Loucy (cell line): Measurements from ENCODE around the gene CSTF3.

Experiments used
- H2AFZ ChIP-seq: fragments of 200-600 bp; sonication (generic); 2 replicates; pipeline ENCODE4 v1.6.0; 2016; ENCODE audit warnings: antibody characterized with exemption, mild to moderate bottlenecking, low read length, moderate library complexity
- H3F3A ChIP-seq: fragments of 200-600 bp; 2 replicates; pipeline ENCODE4 v1.6.0; 2016; ENCODE audit warnings: antibody characterized with exemption, low read depth, mild to moderate bottlenecking
- H3K27me3 ChIP-seq: fragments of 200-600 bp; sonication (generic); 2 replicates; pipeline ENCODE4 v1.6.1; 2014; ENCODE audit warnings: low read length, mild to moderate bottlenecking; ENCODE audit not compliant: insufficient read depth, poor library complexity, severe bottlenecking
- H3K36me3 ChIP-seq: fragments of 200-600 bp; sonication (generic); 2 replicates; pipeline ENCODE4 v1.6.1; 2016; ENCODE audit warnings: low read length; ENCODE audit not compliant: insufficient read depth
- H3K4me1 ChIP-seq: fragments of 200-600 bp; sonication (generic); 2 replicates; pipeline ENCODE4 v1.5.1; 2014; ENCODE audit warnings: low read length, mild to moderate bottlenecking; ENCODE audit not compliant: insufficient read depth, poor library complexity, severe bottlenecking
- H3K4me2 ChIP-seq: fragments of 200-600 bp; sonication (generic); 2 replicates; pipeline ENCODE4 v1.6.0; 2014; ENCODE audit warnings: antibody characterized with exemption, low read length, low read depth, mild to moderate bottlenecking; ENCODE audit not compliant: poor library complexity, severe bottlenecking
- H3K4me3 ChIP-seq: fragments of 200-600 bp; sonication (generic); 2 replicates; pipeline ENCODE4 v1.5.1; 2014; ENCODE audit warnings: low read length, mild to moderate bottlenecking, mixed read lengths; ENCODE audit not compliant: poor library complexity, severe bottlenecking
- H3K79me2 ChIP-seq: fragments of 200-600 bp; sonication (generic); 2 replicates; pipeline ENCODE4 v1.6.1; 2014; ENCODE audit warnings: low read length; ENCODE audit not compliant: insufficient read depth
- H3K9ac ChIP-seq: fragments of 200-600 bp; sonication (generic); 2 replicates; pipeline ENCODE4 v1.6.0; 2014; ENCODE audit warnings: mild to moderate bottlenecking, low read depth, low read length, moderate library complexity; ENCODE audit not compliant: poor library complexity, severe bottlenecking
- H3K9me2 ChIP-seq: fragments of 200-600 bp; sonication (generic); replicated peaks from 2 replicates; pipeline ENCODE4 v1.6.1; 2016; ENCODE audit warnings: low read depth, low read length, mixed read lengths
- H3K9me3 ChIP-seq: fragments of 200-600 bp; sonication (generic); 2 replicates; pipeline ENCODE4 v1.6.1; 2014; ENCODE audit warnings: mild to moderate bottlenecking, antibody characterized with exemption, low read length, low read depth; ENCODE audit not compliant: insufficient read depth
- H4K20me1 ChIP-seq: fragments of 200-600 bp; sonication (generic); 2 replicates; pipeline ENCODE4 v1.6.0; 2014; ENCODE audit warnings: antibody characterized with exemption, low read length, mild to moderate bottlenecking; ENCODE audit not compliant: insufficient read depth, poor library complexity, severe bottlenecking
- CTCF ChIP-seq: fragments of 200-600 bp; sonication (generic); conservative IDR thresholded peaks from 2 replicates; pipeline ENCODE4 v1.5.1; 2014; ENCODE audit warnings: mild to moderate bottlenecking, antibody characterized with exemption, low read length
- EZH2phosphoT487 ChIP-seq: fragments of 200-600 bp; IDR thresholded peaks from 2 replicates; pipeline ENCODE4 v1.6.1; 2018; ENCODE audit warnings: antibody characterized with exemption, mild to moderate bottlenecking, moderate library complexity, borderline replicate concordance

The CSTF3 gene

GRCh38 chr11:33094157-33094556 lies 67.1 kb downstream of the CSTF3 start:
- H3K9me2 ChIP-seq: no peaks in the 10 kb centered on the region
- no peak overlapping the region for H2AFZ ChIP-seq
- no peaks in the 10 kb centered on the region for H3K79me2 ChIP-seq
- H3K4me2 ChIP-seq: no peak overlapping the region
- H3F3A ChIP-seq: no peaks in the 10 kb centered on the region
- no peaks in the 10 kb centered on the region for H3K27me3 ChIP-seq
- no peaks in the 10 kb centered on the region for H3K4me1 ChIP-seq
- H3K9ac ChIP-seq: no peak overlapping the region
- peaks cover 14% of the 10 kb centered on the region; the same call in 1 of the 2 replicates for H3K36me3 ChIP-seq
- no peaks in the 10 kb centered on the region for H3K9me3 ChIP-seq
- H4K20me1 ChIP-seq: no peaks in the 10 kb centered on the region
- no peak for TF ChIP-seq EZH2phosphoT487
- TF ChIP-seq CTCF: no peak
- H3K4me3 ChIP-seq: no peak overlapping the region

GRCh38 chr11:33089776-33090175 lies 71.5 kb downstream of the CSTF3 start:
- Histone ChIP-seq H2AFZ (no peak overlapping the region), H3K9ac (no peak overlapping the region), H3K4me3 (no peak overlapping the region), H3K4me2 (no peak overlapping the region), H3K79me2 (no peaks in the 10 kb centered on the region), H3K9me2 (no peaks in the 10 kb centered on the region), H3K9me3 (no peaks in the 10 kb centered on the region), H4K20me1 (no peaks in the 10 kb centered on the region), H3F3A (no peaks in the 10 kb centered on the region), H3K27me3 (no peaks in the 10 kb centered on the region), H3K4me1 (no peaks in the 10 kb centered on the region), H3K36me3 (peaks cover 6% of the 10 kb centered on the region; the same call in 1 of the 2 replicates)
- TF ChIP-seq CTCF: no peak
- no peak for TF ChIP-seq EZH2phosphoT487

- Histone ChIP-seq H4K20me1 (no peaks in the 10 kb centered on the region), H3K4me1 (no peaks in the 10 kb centered on the region), H3F3A (no peaks in the 10 kb centered on the region), H3K36me3 (peaks cover 16% of the 10 kb centered on the region; the same call in 1 of the 2 replicates), H2AFZ (no peak overlapping the region), H3K4me2 (no peak overlapping the region), H3K4me3 (no peak overlapping the region), H3K79me2 (no peaks in the 10 kb centered on the region), H3K9me2 (no peaks in the 10 kb centered on the region), H3K27me3 (no peaks in the 10 kb centered on the region), H3K9me3 (no peaks in the 10 kb centered on the region), H3K9ac (no peak overlapping the region)
- TF ChIP-seq CTCF (no peak), EZH2phosphoT487 (no peak)
Observed at GRCh38 chr11:33086017-33086416, 75.3 kb downstream of the CSTF3 start.
